ENCODE results near the gene RPS2. TPM values are rescaled to one million over a fixed set of nuclear protein-coding genes. Genes with fewer than 3 reads are reported as not detected.

RPS2 gene
- total RNA-seq, 5 donors from 2014 or later (not counting 1 experiment from before 2014, with no cell fraction given), result 3,208 to 3,662 (median 3,410) TPM

- CTCF ChIA-PET, result no interaction called here
- Mint-ChIP-seq H3K4me1 (peaks cover 7 to 30% (median 19%) of the 10 kb centered on the region in 3 donors), H3K4me3 (peak overlapping the region; percentile 73 to 77 (median 75)), H3K27ac (peak overlapping the region in 1 of 2 donors; percentile 39), H3K9me3 (no peaks in the 10 kb centered on the region), H3K27me3 (peaks cover 5 to 14% of the 10 kb centered on the region in 2 donors), H3K36me3 (peaks cover 5% of the 10 kb centered on the region)
- H3K36me3 ChIP-seq (ENCODE audit: control insufficient read depth in 2 of 2, extremely low read depth in 1 of 2, insufficient read depth in 1 of 2, low read length in 1 of 2), result peaks cover 0 to 7% of the 10 kb centered on the region in 2 donors
- 6% methylated on average over 28 of the region's 50 CpGs for whole genome bisulfite sequencing (ENCODE audit: insufficient coverage)
- no peaks in the 10 kb centered on the region for H3K9me3 ChIP-seq
- H3K4me3 ChIP-seq (ENCODE audit: control insufficient read depth in 1 of 2, extremely low read depth in 1 of 2, low read length in 1 of 2), result peak overlapping the region; percentile 52 to 58
- H3K27me3 ChIP-seq (replicated peaks in 1 of 2; ENCODE audit: control insufficient read depth in 2 of 2, extremely low read depth in 1 of 2, insufficient read depth in 2 of 2, low read length in 1 of 2), result peaks cover 3 to 35% of the 10 kb centered on the region in 2 experiments
- ATAC-seq (replicated peaks in 1 of 4) (no peak), DNase-seq (peak in 5 of 35 experiments; percentile 32 to 56 (median 50))
- H3K27ac ChIP-seq (ENCODE audit: low read length), result no peak overlapping the region
- POLR2A ChIA-PET, result interaction anchor here in 1 of 2 donors (0.9 kb wide), 1 partner anchor 20 kb away, joined by 3 read pairs; no protein-coding TSS in a partner anchor
- peaks cover 16 to 30% of the 10 kb centered on the region in 2 experiments for H3K4me1 ChIP-seq (ENCODE audit: control insufficient read depth in 1 of 2, extremely low read depth in 1 of 2, insufficient read depth in 2 of 2, low read length in 2 of 2)
Observed at GRCh38 chr16:1990351-1991134, 25.9 kb upstream of the RPS2 start.

- Histone ChIP-seq H3K4me3 (ENCODE audit: control insufficient read depth in 1 of 2, extremely low read depth in 1 of 2, low read length in 1 of 2) (no peak overlapping the region), H3K36me3 (ENCODE audit: control insufficient read depth in 2 of 2, extremely low read depth in 1 of 2, insufficient read depth in 1 of 2, low read length in 1 of 2) (peaks cover 3 to 7% of the 10 kb centered on the region in 2 donors), H3K9me3 (no peaks in the 10 kb centered on the region), H3K27ac (ENCODE audit: low read length) (no peak overlapping the region), H3K27me3 (replicated peaks in 1 of 2; ENCODE audit: control insufficient read depth in 2 of 2, extremely low read depth in 1 of 2, insufficient read depth in 2 of 2, low read length in 1 of 2) (peaks cover 3 to 35% of the 10 kb centered on the region in 2 experiments), H3K4me1 (ENCODE audit: control insufficient read depth in 1 of 2, extremely low read depth in 1 of 2, insufficient read depth in 2 of 2, low read length in 2 of 2) (peaks cover 16 to 36% of the 10 kb centered on the region in 2 experiments)
- Mint-ChIP-seq H3K27me3 (peaks cover 5 to 14% of the 10 kb centered on the region in 2 donors), H3K27ac (no peak overlapping the region), H3K4me1 (peaks cover 7 to 33% (median 22%) of the 10 kb centered on the region in 3 donors), H3K36me3 (peaks cover 5% of the 10 kb centered on the region), H3K9me3 (no peaks in the 10 kb centered on the region), H3K4me3 (peak overlapping the region in 1 of 3 donors; percentile 73)
- no peak for ATAC-seq (replicated peaks in 1 of 4)
- no peak for DNase-seq
- POLR2A ChIA-PET, result no interaction called here
- CTCF ChIA-PET, result no interaction called here
- 3% methylated on average over 8 of the region's 25 CpGs for WGBS (ENCODE audit: insufficient coverage)
Observed at GRCh38 chr16:1990101-1990350, 25.4 kb upstream of the RPS2 start.

GRCh38 chr16:1989209-1990100 lies 24.8 kb upstream of the RPS2 start, which contains the start of gene SYNGR3:
SYNGR3 (plus strand) TSS chr16:1989970; CDS start chr16:1990103, 133 bp downstream.
- peaks cover 7 to 38% (median 27%) of the 10 kb centered on the region in 3 donors for H3K4me1 Mint-ChIP-seq
- Histone ChIP-seq H3K4me3 (ENCODE audit: control insufficient read depth in 1 of 2, extremely low read depth in 1 of 2, low read length in 1 of 2) (peak within 1 kb of the TSS; percentile 52 to 58), H3K36me3 (ENCODE audit: control insufficient read depth in 2 of 2, extremely low read depth in 1 of 2, insufficient read depth in 1 of 2, low read length in 1 of 2) (peaks cover 3 to 7% of the 10 kb centered on the region in 2 donors), H3K27ac (ENCODE audit: low read length) (no peak within 1 kb of the TSS), H3K4me1 (ENCODE audit: control insufficient read depth in 1 of 2, extremely low read depth in 1 of 2, insufficient read depth in 2 of 2, low read length in 2 of 2) (peaks cover 16 to 41% of the 10 kb centered on the region in 2 experiments), H3K27me3 (replicated peaks in 1 of 2; ENCODE audit: control insufficient read depth in 2 of 2, extremely low read depth in 1 of 2, insufficient read depth in 2 of 2, low read length in 1 of 2) (peaks cover 3 to 35% of the 10 kb centered on the region in 2 experiments), H3K9me3 (no peaks in the 10 kb centered on the region)
- ATAC-seq (replicated peaks in 1 of 4) (no peak), DNase-seq (peak in 1 of 35 experiments; percentile 28)
- H3K36me3 Mint-ChIP-seq, result peaks cover 5% of the 10 kb centered on the region
- POLR2A ChIA-PET, result interaction anchor here in 1 of 2 donors (1.4 kb wide), 1 partner anchor 25 kb away, joined by 3 read pairs; the partner anchor contains the start of gene RPS2
- peaks cover 5 to 14% of the 10 kb centered on the region in 2 donors for H3K27me3 Mint-ChIP-seq
- H3K9me3 Mint-ChIP-seq, result no peaks in the 10 kb centered on the region
- CTCF ChIA-PET, result no interaction called here
- H3K4me3 Mint-ChIP-seq, result peak within 1 kb of the TSS; percentile 73 to 77 (median 75)
- WGBS (ENCODE audit: insufficient coverage), result 3% methylated on average over 52 of the region's 67 CpGs
- H3K27ac Mint-ChIP-seq, result no peak within 1 kb of the TSS

DNA sequence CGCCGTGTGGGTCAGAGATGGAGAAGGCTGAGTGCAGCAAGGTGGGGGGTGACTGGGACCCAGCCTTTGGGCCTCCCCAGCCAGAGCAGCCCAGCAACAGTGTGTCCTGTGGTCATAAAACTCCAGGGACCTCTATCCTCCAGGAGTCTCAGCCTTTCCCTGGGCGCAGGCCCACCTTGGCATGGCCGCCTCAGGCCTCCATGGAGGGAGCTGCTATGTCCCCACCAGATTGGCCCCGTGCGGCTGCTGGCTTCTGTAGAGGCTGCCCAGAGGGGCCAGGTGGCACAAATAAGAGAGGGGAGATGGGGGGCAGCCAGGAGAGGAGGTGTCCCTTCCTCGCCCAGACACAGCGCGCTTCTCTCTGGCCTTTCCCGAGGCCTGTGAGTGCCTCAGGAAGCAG lies 22.6 kb upstream of the RPS2 start:
- Histone ChIP-seq H3K36me3 (ENCODE audit: control insufficient read depth in 2 of 2, extremely low read depth in 1 of 2, insufficient read depth in 1 of 2, low read length in 1 of 2) (peaks cover 3 to 7% of the 10 kb centered on the region in 2 donors), H3K4me3 (ENCODE audit: control insufficient read depth in 1 of 2, extremely low read depth in 1 of 2, low read length in 1 of 2) (no peak overlapping the region), H3K9me3 (no peaks in the 10 kb centered on the region), H3K27ac (ENCODE audit: low read length) (no peak overlapping the region), H3K27me3 (replicated peaks in 1 of 2; ENCODE audit: control insufficient read depth in 2 of 2, extremely low read depth in 1 of 2, insufficient read depth in 2 of 2, low read length in 1 of 2) (peaks cover 3 to 44% of the 10 kb centered on the region in 2 experiments), H3K4me1 (ENCODE audit: control insufficient read depth in 1 of 2, extremely low read depth in 1 of 2, insufficient read depth in 2 of 2, low read length in 2 of 2) (peaks cover 16 to 49% of the 10 kb centered on the region in 2 experiments)
- Mint-ChIP-seq H3K27ac (no peak overlapping the region), H3K27me3 (peaks cover 5 to 24% of the 10 kb centered on the region in 2 donors), H3K36me3 (peaks cover 5% of the 10 kb centered on the region), H3K9me3 (no peaks in the 10 kb centered on the region), H3K4me1 (peaks cover 17 to 39% (median 34%) of the 10 kb centered on the region in 3 donors), H3K4me3 (no peak overlapping the region)
- DNase-seq, result no peak
- no peak for ATAC-seq (replicated peaks in 1 of 4)
- WGBS (ENCODE audit: insufficient coverage), result 94% methylated on average over 3 of the region's 10 CpGs
- ChIA-PET CTCF (no interaction called here), POLR2A (no interaction called here)

- DNase-seq (no peak), ATAC-seq (replicated peaks in 1 of 4) (no peak)
- H3K27ac Mint-ChIP-seq, result peak overlapping the region in 1 of 2 donors; percentile 55
- peaks cover 4 to 40% of the 10 kb centered on the region in 2 experiments for H3K4me1 ChIP-seq (ENCODE audit: control insufficient read depth in 1 of 2, extremely low read depth in 1 of 2, insufficient read depth in 2 of 2, low read length in 2 of 2)
- H3K36me3 Mint-ChIP-seq, result peaks cover 5% of the 10 kb centered on the region
- H3K9me3 ChIP-seq, result no peaks in the 10 kb centered on the region
- WGBS (ENCODE audit: insufficient coverage), result 96% methylated on average over 14 of the region's 14 CpGs
- ChIA-PET CTCF (no interaction called here), POLR2A (no interaction called here)
- no peak overlapping the region for H3K4me3 ChIP-seq (ENCODE audit: control insufficient read depth in 1 of 2, extremely low read depth in 1 of 2, low read length in 1 of 2)
- peak overlapping the region; percentile 71 to 82 (median 76) for H3K4me3 Mint-ChIP-seq
- no peaks in the 10 kb centered on the region for H3K9me3 Mint-ChIP-seq
- no peak overlapping the region for H3K27ac ChIP-seq (ENCODE audit: low read length)
- peaks cover 5 to 38% of the 10 kb centered on the region in 2 donors for H3K27me3 Mint-ChIP-seq
- H3K27me3 ChIP-seq (replicated peaks in 1 of 2; ENCODE audit: control insufficient read depth in 2 of 2, extremely low read depth in 1 of 2, insufficient read depth in 2 of 2, low read length in 1 of 2), result peaks cover 3 to 50% of the 10 kb centered on the region in 2 experiments
- H3K36me3 ChIP-seq (ENCODE audit: control insufficient read depth in 2 of 2, extremely low read depth in 1 of 2, insufficient read depth in 1 of 2, low read length in 1 of 2), result peaks cover 3 to 7% of the 10 kb centered on the region in 2 donors
- peaks cover 17 to 30% (median 25%) of the 10 kb centered on the region in 3 donors for H3K4me1 Mint-ChIP-seq
Observed at GRCh38 chr16:1985466-1986150, 21.0 kb upstream of the RPS2 start.
